NOMO-1 treated with DMSO at 0.1 percent for 48 hours (cell line): ENCODE results near the gene CCDC9B.

Experiments
- DNase-seq: peaks from one replicate; lab custom pipeline; 2025; ENCODE audit not compliant: unreplicated experiment; lab: John Stamatoyannopoulos, UW

Gene CCDC9B

DNA sequence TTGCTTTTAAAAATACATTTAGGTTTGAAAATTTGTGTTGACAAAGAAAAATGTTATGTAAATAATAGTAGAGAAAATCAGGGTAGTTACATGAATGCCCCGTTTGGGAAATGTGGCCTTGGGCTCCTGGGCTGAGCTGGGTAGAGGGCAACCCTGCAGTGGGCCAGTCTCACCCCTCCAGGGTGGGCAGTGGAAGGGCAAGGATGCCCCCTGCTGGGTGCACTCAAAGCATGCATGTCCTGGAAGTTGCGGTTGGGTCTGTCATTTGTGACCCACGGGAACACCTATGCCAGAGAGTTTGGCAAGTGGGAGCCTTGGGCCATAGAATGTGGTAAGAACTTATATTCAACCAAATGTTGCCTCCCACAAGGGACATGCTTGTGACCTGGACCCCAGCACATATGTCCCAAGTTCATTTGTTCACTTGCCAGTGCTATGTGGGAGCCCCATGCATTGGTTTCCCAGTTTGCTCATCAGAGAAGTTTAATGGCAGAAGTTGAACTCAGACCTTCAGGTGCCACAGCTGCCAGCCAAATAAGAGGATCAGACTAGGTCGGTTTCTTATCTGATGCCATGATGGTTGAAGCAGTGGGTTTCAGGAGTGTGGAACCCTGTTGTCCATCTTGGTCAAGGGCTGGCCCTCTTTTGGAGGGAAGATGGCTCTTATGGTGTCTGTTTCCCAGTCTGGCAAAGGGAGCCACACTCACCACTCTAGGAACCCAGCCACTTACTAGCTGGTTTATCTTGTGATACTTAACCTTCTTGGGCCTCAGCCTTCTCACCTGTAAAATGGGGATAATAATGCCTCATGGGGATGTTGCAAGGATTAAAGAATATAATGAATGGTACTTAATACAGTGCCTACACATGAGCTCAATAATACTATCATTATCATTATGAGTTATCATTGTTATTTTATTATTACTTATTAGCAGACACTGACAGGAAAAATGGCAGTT, 30.5 kb downstream of the CCDC9B start:
- peak; percentile 47 for DNase-seq

DNA sequence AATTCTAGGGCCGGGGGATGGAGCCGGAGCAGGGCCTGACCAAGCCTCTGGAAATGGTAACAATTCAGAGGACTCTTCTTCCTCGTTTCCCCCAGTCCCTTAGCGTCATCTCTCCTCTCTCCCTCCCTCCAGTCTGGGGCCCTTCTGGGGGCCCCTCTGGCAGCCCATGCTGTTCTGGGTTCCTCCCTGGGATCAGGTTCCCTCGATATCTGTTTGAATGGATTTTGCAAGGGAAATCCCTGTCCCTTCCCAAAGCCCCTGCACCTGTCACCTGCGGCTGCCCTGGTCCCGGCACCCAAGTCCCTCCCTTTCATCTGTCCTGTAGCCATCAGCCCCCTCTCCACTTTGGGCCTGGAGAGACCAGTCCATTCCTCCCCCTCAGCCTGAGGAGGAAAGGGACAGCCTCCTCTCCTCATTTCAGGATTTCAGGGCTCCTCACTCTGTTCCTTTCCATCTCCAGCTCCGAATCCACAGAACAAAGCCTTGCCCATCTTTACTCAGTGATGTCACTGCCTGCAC, 31.3 kb downstream of the CCDC9B start:
- DNase-seq: no peak

DNA sequence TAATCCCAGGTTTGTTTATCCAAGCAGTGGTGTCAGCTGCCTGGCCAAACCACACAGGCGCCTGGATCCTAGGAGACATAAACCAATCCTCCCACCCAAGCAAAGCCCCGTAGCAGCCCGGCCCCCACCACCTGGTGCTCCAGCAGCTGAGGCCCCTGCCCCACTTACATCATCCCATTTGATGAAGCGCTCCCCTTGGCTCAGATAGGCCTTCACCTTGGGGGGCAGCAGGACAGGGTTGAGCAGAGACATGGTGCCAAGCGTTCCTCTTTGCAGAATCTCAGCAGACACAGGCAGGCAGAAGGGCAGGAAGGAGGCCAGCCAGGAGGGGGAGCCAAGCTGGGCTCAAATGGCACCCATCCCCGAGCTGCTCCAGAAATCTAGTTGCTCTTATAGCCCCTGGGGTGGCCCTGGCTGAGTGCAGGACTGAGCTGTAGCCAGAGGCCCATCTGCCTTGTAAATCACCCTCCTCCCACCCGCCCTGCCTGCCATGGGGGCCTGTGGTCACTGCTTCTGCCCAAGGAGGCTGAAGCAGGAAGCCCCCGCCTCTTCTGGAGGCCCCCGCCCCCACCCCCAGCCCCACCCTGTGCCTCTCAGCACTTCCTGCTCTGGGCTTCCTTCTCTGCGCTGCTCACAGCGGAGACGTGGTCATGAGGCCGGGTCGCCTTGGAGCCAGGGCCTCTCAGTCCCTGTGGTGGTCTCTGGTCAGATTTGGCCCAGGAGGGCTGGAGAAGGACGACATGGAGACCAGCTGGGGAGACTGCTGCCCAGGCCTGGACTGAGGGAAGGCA, 33.1 kb downstream of the CCDC9B start, which contains the start of gene PLCB2:
Gene PLCB2, minus strand, starts transcription at position 515 of the 791 bp plus-strand sequence. Its CDS starts 263 bp downstream, at position 252.
- DNase-seq: peak; percentile 83

DNA sequence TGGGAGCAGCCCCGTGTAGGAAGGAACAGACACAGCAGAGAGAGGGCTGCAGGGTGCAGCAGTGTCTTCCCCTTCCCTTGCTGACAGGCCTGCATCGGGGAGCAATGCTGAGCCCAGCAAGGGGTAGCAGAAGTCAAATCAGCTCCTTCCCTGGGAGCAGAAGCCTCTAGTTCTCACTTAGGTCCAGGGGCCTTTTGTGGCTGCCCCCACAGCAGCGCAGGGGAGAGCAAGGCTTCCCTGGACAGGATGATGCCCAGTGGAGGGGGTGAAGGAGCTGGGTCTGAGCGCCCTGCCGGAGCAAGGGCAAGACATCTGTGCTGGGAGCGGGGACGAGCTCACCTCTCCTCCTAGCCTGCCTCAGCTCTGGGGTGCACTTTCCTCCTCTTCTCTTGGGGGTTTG, 33.8 kb downstream of the CCDC9B start:
- DNase-seq: no peak

DNA sequence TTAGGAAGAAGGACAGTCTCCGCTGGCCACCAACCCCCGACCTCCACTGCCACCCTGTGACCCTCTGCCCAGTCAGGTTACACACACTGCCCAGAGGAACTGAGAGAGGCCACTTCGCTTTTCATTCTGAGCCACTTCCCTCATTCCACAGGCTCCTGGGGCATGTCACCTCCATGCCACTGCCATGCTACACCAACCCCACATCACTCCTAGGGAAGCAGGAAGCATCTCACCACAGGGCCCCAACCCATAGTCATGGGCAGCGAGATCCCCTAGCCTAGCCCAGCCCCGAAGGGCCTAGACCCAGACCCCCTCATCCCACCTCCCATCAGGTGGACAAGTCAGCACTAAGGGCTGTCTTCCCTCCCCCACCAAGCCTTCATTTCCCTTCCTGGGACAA, 34.4 kb downstream of the CCDC9B start:
- DNase-seq: peak; percentile 25

DNA sequence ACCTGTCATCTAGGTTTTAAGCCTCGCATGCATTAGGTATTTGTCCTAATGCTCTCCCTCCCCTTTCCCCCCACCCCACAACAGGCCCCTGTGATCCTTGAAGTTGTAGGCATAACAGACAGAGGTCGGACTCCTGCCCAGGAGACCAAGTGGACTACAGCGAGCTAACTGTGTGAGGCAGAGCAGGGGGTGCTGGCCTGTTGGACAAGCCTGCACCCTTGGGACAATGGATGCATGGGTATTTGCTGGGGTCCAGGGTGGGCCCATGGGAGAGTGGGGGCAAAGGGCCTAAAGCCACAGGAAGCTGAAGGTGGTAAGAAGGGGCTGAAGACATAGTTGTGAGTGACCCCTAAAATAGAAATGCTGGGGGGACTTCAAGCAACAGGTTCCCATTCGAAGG, 35.5 kb downstream of the CCDC9B start:
- DNase-seq: no peak

DNA sequence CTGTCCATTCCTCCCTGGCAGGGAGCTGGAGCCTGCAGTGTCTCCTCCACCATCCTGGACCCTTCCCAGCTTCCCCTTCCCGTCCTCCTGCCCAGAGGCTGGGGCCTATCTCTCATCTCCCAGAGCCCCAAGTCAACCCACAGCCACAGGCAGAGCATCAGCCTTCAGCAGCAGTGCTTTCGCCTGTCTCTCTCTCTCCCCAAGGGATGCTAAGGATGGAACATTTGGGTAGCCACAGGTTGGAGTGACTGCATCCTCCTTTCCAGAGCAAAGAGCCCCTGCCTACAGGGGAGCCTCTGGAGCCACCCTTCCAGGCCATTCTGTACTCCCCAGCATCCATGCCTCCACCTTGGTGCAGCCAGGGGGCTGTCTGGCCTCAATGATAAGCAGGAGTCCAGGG, 37.2 kb downstream of the CCDC9B start:
- DNase-seq: no peak

DNA sequence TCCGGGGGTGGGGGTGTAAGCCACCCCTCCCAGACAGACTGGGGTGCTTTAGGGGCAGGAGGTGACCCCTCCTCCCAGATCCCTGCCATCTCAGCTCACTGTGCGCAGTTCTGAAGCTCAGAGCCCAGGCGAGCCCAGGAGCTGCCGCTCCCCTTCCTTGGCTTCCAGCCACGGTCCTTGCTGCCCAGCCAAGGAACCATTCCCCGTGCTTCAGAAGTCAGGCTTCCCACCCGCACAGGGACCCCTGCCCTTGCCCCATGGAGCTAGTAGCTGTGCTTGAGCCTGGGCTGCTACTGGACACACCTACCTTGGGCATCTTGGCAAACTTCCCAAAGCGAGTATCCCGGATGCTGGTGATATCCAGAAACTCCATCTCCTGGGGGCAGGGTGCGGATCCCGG, 37.8 kb downstream of the CCDC9B start:
- no peak for DNase-seq

DNA sequence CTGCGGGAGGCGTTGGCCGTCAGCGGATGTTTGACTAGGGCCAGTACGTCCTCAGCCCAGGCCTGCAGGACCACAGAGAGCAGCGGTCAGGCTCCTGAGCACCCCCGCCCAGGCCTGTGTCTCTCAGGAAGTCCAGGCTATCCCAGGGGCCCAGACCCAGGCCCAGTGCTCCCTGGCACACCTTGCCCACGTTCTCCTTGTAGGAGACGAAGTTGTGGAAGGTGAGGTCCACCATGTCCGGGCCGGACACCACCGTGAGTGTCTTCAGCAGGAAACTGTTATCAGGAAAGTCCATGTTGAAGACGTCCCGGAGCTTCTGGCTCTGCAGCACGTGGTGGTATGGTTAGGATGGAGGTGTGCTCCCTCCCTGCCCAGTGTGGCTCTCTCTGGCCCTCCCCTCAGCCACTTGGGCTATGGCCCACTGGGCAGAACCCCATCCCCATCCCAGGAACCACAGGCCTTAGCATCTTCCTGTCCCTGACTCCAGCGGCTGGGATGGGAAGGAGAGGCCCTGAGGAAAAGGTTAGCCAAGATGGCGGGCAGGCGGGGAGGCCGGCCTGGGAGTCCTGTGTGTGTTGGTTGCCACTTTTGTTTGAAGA, 38.4 kb downstream of the CCDC9B start:
- DNase-seq: no peak

DNA sequence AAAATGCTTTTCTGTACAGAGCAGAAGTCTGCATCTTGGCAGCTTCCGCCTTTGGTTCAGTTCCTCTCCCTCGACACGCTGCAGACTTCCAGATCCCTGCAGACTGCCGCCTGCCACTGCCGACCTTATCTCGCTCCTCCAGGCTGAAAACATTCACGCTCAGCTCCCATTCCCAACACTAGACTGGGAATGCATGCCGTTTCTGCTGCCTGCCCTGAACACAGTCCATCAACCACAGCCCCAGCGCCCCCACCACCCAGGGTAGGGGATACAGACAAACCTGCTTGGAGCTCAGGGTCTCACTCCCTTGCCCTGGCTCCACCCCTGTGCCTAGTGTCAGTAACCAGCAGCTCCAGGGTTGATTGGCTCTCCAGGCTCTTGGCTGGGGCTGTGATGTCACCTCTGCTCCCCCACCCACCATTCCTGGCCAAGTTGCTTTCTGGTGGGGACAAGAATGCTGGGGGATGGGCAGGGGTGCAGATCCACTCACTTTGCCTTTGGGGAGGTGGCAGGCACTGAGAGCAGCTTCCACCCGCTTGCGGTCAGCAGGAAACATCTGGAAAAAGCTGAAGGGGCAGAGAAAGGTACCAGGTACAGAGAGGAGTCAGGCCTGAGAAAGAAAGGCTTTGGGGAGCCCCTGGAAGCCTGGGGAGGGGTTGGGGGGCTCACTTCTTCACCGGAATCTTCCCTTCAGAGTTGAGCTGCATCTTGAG, 39.1 kb downstream of the CCDC9B start:
- DNase-seq: no peak

DNA sequence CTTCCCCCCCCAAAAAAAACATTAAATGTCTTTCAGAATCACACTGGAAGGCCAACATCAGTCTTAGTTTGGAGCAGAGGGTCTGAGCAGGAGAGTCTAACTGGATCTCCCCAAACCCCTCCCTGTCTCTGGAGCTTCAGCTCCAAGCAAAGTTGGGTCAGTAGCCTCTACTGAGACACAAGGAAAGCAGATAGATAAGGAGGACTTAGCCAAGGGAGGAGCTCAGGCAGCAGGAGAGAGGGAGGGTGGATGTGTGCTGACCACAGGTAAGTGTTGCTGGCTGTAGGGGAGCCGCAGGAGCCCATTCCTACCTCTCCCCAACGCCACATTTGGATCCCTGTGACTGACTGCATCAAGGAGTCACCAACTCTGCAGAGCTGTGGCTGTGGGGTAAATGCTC, 40.0 kb downstream of the CCDC9B start:
- no peak for DNase-seq

DNA sequence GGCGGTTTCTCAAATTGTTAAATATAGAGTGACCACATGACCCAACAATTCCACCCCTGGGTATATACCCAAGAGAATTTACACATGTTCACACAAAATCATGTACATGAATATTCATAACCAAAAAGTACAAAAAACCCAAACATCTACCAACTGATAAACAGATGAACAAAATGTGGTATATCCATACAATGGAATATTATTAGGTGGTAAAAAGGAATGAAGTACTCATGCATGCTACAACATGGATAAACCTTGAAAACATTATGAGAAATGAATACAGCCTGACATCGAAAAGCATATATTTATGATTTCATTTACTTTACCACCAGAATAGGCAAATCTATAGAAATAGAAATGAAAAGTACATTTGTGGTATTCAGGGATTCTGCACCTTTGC, 40.4 kb downstream of the CCDC9B start:
- no peak for DNase-seq

DNA sequence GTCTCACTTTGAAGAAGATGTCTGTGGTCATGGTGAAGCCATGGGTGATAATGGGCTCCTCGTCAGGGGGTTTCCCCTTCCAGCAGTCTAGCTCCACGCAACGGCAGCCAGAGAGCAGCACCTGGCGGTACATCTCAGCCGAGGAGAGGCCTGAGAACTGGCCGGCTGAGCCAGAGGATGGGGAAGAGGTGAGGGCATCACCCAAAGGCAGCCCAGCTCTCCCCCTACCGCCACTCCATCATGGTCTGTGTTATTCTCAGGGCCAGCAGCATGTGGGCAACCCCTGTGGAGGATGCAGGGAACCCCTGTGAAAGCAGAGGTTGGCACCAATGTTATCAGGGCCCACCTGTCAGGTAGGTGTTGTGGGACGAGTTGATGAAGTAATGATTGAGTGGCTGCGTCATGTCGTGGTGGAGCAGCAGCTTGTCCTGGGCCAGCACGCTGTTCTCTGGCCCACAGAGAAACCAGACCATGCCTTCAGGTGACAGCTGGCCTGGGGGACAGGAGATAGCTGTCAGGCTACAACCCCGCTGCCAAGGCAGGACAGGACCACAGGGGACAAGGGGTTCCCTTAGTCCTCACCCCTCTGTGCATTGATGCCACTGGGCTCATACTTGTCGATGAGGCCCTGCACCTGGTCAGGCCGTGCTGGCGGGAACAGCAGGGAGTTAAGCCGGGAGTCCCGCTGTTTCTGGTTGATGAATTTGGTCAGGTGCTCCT, 42.4 kb downstream of the CCDC9B start:
- no peak for DNase-seq

DNA sequence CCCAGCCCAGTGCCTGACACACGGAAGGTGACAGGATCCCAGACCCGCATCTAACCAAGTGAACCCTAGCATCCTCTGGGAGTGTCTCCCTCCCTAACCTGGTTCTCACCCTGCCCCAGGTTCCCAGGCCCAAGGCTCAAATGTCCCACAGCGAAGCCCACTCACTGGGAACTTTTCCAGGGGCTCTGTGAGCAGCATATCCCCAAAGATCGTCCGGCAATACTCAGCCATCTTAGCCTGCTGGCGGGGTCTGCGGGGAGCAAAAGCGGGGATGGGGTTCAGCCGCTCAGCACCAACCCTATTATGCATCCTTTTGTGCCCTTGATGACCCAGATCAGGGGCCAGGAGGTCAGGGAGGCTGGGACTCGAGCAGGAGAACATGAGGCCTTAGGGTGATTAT, 43.4 kb downstream of the CCDC9B start:
- no peak for DNase-seq

DNA sequence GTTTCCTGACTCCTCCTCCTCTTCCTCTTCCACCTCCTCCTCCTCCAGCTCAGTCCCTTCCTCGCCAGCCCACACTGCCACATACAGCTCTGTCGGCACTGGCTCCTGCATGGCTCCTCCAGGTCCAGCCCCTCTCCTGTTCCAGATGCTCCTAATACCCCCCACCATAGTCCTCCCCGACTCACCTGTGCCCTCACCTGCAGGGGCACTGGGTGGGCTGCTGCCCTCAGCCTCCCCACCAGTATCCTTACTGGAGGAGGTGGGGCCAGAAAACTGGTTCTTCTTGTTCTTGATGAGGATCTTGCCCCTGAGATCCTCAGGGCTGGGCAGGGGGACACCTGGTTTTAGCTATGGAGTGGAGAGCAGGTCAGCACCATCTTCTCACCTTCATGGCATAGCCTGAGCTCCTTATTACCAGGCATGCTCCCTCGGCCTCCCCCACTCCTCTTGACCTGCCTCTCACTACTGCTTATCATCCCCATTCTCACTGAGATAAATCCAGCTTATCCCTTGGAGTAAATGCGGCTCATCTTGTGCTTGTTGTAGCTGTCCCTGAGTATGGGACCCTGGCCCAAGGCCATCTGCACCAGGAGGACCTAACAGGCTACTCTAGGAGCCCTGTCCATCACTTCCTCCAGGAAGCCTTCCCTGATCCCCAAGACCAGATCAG, 44.0 kb downstream of the CCDC9B start:
- DNase-seq: no peak

DNA sequence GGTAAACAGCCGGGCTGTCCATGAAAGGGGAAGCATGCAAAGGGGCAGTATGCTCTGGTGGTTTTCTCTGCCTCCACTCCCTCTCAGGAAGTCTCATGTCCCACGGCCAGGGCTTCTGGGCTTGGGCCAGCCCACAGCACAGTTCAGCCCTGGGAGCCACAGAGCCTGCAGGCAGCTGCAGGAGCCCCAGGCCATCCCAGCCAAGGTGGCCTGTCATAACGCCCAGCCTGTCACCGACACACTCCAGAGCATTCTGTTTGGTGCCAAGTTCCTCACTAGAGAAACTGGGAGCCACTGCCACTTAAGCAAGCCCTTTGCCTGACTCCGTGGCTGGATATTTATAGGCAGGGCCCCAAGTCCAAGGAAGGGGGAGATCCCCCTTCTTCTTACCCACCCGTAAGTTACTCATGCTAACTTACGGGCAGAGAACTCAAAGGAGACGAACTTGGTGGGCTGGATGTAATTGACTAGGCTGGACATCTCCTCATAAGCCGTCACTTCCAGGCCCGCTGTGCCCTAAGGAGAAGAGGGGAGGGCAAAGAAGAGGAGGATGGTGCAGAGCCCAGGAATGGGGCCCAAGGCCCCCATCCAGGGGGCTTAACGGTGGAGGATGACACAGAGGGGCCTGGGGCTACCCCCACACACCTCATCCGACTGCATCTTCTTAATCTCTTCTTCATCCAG, 44.7 kb downstream of the CCDC9B start:
- DNase-seq: no peak

DNA sequence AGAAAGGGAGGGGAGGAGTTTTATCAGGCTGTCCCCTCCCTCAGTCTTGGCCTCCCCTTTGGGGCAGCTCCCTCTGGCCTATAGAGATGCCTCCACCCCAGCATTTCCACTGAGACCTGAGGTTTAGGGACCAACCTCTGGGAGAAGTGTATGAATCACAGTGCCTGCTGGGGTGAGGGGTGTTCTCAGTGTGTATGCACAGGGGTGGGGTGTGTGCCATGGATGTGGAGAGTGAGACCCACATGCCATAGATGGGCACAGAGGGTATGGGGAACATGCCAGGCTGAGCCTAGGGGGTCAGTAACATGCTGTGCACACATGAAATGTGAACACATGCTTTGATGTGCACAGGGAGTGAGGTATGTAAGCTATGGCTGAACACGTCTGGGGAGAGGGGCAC, 45.4 kb downstream of the CCDC9B start:
- DNase-seq: no peak

DNA sequence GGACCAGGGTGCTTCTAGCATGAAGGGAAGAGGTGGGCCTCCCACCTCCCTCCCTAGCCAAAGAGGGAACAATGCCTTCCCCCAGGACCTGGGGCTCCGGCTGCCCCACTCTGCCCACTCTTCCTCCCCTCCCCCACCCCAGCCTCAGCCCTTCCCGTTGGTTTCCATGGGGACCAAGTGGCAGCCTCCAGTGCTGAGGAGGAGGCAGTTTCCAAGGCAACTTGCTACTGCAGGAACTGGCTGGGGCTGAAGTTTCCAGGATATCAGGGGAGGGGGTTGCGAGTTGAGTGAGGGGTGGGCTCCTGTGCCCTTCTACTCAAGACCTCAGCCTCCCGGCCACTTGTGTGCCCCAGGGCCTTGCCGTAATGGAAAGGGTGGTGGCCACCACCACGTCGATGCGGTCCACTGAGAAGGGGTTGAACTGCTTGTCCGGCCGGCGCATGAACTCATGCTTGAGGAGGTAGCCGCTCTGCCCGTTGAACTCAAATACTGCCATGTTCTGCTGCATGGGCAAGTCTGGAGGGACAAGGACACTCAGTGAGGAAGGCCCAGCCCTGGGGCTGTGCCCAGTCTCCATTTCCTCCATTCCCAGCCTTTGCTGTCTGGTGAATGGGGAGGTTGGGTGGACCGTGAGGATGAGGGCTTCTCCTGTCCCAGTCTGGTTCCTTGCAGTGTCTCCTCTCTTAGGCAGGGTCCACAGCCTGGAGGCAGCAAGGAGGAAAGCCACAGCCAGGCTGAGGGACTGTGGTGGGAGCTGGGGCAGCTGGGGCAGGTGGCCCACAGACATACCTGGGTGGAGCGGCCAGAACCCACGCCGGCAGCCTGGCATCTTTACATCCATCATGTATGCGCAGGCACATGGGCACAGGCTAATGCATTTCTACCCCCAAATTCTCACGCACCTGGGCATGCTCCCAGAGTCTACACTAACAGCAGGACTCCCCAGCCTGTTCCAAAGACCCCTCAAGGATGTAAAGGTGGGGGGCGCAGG, 46.5 kb downstream of the CCDC9B start:
- DNase-seq: no peak
